GM21390 (cell line): ENCODE results near the gene ADCY3.
"Not testable (repeated sequence)": the region's sequence is repeated elsewhere in the genome, so short reads cannot be mapped to it uniquely, and the experiment has no call there.

Experiments
- ATAC-seq: cut with Tn5 transposase; IDR thresholded peaks from one replicate; pipeline ENCODE4 v1.9.1; 2021; ENCODE audit not compliant: unreplicated experiment

ADCY3 gene

GRCh38 chr2:24852026-24852425 lies 68.0 kb downstream of the ADCY3 start:
- ATAC-seq = no peak

GRCh38 chr2:24850944-24851343 lies 69.1 kb downstream of the ADCY3 start:
- ATAC-seq = no peak

GRCh38 chr2:24845691-24846090 lies 74.3 kb downstream of the ADCY3 start:
- no peak for ATAC-seq

- no peak for ATAC-seq
These were observed 75.9 kb downstream of the ADCY3 start for GRCh38 chr2:24844023-24844685.

GRCh38 chr2:24843330-24843860 lies 76.6 kb downstream of the ADCY3 start:
- ATAC-seq = no peak

GRCh38 chr2:24842081-24843050 lies 77.7 kb downstream of the ADCY3 start:
- ATAC-seq = no peak

GRCh38 chr2:24840962-24841945 lies 78.8 kb downstream of the ADCY3 start:
- no peak for ATAC-seq

- ATAC-seq = no peak
These were observed 79.7 kb downstream of the ADCY3 start for GRCh38 chr2:24840164-24840869.

- ATAC-seq = no peak
These were observed 80.3 kb downstream of the ADCY3 start for GRCh38 chr2:24839729-24840128.

- no peak for ATAC-seq
These were observed 81.5 kb downstream of the ADCY3 start for GRCh38 chr2:24838541-24838940.

- no peak for ATAC-seq
These were observed 82.0 kb downstream of the ADCY3 start for GRCh38 chr2:24837996-24838513.

- ATAC-seq = no peak
These were observed 83.3 kb downstream of the ADCY3 start for GRCh38 chr2:24836706-24837105.

GRCh38 chr2:24836206-24836605 lies 83.8 kb downstream of the ADCY3 start:
- ATAC-seq = no peak

GRCh38 chr2:24835411-24835810 lies 84.6 kb downstream of the ADCY3 start:
- ATAC-seq = not testable (repeated sequence)

- ATAC-seq = no peak
These were observed 85.2 kb downstream of the ADCY3 start for GRCh38 chr2:24834733-24835395.

GRCh38 chr2:24833821-24834732 lies 86.0 kb downstream of the ADCY3 start:
- no peak for ATAC-seq

GRCh38 chr2:24832931-24833701 lies 86.9 kb downstream of the ADCY3 start:
- ATAC-seq = no peak

GRCh38 chr2:24832521-24832920 lies 87.5 kb downstream of the ADCY3 start:
- ATAC-seq = no peak
